HG02885 (cell line): Measurements from ENCODE around the gene POLN.
A peak's percentile ranks its signal among the peaks of the same experiment; 100 is the strongest.
"Not testable (repeated sequence)": the region's sequence is repeated elsewhere in the genome, so short reads cannot be mapped to it uniquely, and the experiment has no call there.

ENCODE experiments used
- ATAC-seq: cut with Tn5 transposase; IDR thresholded peaks from one replicate; pipeline ENCODE4 v1.9.1; 2021; ENCODE audit warnings: mild to moderate bottlenecking; ENCODE audit not compliant: unreplicated experiment, poor library complexity

Gene POLN

GRCh38 chr4:2047031-2047660 is 194.8 kb downstream of the POLN start:
- no peak for ATAC-seq

DNA sequence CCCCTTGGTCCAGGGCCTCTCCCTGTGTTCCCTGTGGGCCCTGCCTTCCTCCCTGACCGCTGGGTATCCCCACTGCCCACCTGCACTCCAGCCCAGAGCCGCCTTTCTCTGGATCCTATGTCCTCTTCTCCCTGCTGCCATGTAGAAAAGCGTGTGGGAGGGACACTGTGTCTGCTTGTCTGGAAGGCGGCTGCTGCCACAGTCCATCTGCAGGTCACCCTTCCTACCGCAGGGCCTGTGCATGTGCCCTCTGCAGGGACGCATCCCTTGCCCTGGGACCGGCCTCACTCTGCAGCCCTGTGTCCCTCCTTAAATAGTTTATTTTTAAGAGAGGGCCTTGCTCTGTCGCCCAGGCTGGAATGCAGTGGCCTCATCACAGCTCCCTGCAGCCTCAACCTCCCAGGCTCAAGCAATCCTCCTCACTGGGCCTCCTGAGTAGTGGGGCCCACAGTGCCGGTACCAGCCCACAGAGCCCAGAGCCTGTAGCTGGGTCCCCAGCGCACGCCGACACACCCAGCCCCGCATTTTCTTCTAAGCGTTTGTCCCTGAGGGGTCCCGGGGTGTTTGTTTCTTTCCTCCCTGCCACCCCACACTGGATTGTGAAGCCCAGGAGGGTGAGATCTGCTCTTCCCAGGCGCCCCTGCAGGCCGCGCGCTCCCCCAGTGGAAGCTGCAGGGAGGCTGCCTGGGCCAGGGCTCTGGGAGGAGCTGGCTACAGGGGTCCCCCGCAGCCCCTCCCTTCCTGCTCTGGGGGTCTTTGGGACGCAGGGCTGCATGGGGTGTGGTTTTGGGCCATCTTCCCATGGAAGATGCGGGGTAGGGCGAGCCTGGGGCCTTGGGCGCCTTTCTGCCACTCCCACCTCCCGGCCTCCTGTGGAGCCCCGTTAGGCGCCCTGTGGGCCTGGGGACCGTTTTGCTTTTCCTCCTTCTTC is 195.6 kb downstream of the POLN start:
- no peak for ATAC-seq

- ATAC-seq = no peak
Observed at GRCh38 chr4:2045518-2045951, 196.4 kb downstream of the POLN start.

- no peak for ATAC-seq
Observed at GRCh38 chr4:2044542-2045517, 197.1 kb downstream of the POLN start.

GRCh38 chr4:2044119-2044485 is 197.8 kb downstream of the POLN start:
- no peak for ATAC-seq

DNA sequence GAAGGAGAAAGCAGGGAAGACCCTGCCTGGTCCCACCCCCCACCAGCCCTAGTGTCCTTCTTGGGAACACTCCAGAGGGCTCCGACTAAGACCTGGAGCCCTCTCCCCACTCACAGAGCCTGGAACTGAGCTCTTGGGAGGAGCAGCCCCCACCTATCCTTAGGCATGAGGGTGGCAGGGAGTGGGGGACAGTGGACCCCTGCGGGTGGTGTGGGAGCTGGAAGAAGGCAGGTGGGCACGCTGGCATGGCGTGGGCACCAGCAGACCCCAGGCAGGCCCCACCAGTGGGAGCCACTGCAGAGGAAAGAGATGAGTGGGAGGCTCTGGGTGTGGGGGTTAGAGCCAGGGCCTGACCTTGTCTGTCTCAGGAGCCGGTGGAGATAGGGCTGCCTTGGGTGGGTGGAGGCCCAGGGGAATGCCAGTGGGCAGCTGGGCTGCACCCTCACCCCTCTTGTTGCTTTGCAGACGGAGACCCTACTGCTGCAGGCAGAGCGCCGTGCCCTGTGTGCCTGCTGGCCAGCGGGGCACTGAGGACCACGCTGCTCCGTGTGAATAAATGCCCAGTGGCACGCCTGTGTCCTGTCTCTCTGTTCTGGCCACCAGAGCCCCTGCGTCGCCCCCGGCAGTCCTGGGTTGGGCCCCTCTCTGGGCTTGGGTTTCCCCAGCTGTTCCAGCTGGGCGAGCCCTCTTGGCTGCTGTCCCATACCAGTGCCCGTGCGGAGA is 198.4 kb downstream of the POLN start:
- no peak for ATAC-seq

GRCh38 chr4:2042947-2043395 is 198.9 kb downstream of the POLN start:
- ATAC-seq = no peak

DNA sequence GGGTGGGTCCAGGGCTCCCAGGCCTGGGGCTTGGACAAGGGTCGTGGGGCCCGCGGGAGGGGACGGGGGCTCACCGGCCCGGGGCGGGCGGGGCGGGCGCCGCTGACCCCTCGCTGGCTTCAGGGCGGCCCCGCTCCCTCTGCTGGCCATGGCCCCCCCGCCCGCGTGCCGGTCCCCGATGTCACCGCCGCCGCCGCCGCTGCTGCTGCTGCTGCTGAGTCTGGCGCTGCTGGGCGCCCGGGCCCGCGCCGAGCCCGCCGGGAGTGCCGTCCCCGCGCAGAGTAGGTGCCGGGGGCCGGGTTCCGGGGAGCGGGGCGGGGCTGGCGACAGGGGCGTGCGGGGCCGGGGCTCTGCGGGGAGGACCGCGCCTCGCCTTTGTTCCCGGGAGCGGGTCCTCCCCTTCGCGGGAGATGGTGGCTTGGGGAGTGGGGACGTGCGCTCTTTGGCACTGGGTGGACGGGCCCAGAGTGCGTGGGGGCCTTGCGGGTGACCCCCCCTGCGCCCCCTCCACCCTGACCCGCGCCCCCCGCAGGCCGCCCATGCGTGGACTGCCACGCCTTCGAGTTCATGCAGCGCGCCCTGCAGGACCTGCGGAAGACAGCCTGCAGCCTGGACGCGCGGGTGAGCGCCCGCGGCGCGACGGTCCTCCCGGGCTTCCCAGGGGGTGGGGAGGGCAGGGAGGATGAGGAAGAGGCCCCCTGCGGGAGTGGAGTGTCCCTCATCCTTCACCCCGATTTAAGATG is 199.5 kb downstream of the POLN start:
- ATAC-seq = peak; percentile 33

DNA sequence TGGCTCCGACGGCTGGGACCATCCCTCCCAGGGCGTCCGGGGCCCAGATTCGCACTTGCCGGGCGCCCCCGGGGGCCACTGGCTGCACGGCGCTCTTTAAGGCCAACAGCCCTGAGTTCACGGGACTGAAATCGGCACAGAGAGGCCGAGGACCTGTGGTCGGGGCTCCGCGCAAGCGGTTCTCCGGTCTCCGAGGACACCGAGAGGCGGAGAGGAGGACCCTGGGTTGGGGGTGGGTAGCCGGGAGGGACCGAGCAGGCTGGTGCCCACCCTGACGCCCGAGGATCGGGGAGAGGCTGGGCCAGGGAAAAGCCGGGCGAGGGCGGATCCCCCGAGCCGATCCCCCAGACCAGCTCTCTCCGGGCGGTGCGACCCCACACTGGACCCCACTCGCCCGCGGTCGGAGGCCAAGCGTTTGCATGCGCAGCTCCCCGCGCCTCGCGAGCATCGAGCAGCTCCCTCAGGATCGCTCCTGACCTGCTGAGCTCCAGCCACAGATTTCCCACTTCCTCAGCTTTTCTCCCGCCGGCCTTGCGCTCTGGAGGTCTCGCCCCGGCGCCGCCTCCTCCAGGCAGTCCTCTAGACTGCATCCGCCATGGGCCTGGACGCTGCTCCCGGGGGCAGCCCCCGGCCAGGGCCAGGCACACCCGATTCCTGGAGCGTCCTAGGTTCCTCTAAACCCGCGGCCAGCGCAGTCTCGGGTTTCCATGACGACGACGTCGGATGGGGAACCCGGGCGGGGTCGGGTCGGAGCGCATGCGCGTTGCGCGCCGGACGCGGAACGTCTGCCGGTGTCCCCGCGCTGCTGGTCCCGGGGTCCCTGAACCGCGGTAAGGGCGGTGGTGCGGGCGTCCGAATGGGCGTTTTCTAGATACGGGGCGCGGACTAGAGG is 200.4 kb downstream of the POLN start:
- peak; percentile 81 for ATAC-seq

DNA sequence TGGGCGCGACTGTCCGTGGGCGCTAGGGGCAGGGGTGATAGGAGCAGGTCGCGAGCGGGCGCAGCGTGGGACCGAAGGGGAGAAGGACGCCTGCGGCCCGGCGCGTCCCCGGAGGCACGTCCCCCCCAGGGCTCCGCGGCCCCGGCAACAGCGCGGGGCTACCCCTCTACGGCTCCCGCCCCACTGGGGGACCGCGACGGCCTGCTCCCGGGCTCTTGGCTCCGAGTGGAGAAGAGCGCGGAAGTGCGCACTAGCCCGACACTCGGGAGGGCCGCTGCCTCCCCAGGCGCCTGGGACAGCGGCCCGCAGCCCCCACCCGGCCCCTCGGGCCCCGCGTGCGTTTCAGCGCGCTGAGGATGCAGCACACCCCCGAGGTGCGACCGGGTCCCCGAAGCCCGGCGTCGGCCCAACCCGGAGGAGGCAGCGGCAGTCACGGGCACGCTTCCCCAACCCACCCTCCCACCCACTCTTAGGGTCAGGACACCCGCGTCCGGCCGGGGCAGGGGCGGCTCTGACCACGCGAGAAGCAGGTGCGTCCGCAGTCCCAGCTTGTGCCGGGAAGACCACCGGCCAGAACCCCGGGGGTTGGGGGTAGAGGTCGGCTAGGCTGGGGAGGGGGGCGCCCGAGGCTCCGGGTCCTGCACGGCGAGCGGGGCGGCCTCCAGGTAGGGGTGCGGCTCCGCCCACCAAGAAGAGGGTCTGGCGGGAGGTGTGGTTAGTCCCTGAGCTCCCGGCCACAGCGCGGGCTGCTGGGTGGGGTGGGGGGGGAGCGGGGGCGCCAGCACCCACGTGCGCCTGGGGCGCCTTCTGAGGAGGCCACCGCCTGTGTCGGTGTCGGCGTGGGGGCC is 201.3 kb downstream of the POLN start:
- no peak for ATAC-seq

- no peak for ATAC-seq
Observed at GRCh38 chr4:2036866-2037265, 205.1 kb downstream of the POLN start.

DNA sequence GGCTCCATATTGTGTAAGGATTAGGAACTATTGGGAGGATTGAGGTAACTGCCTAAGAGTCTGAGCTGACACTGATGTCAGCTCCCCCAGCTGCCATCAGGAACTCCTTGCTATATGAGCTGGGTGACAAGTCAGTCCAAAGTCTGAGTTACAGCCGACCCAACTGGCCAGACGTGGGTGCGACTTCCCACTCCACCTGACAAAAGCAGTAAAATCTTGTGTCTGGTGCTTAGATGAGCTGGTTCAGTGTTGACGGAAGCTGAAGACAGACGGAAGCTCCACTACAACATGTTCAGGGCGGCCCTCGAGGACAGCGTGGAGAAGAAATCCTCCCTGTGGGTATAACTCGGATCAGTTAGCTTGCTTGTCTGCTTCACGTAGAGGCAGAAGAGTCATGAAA is 205.6 kb downstream of the POLN start:
- no peak for ATAC-seq

GRCh38 chr4:2031161-2031560 is 210.8 kb downstream of the POLN start:
- not testable (repeated sequence) for ATAC-seq

DNA sequence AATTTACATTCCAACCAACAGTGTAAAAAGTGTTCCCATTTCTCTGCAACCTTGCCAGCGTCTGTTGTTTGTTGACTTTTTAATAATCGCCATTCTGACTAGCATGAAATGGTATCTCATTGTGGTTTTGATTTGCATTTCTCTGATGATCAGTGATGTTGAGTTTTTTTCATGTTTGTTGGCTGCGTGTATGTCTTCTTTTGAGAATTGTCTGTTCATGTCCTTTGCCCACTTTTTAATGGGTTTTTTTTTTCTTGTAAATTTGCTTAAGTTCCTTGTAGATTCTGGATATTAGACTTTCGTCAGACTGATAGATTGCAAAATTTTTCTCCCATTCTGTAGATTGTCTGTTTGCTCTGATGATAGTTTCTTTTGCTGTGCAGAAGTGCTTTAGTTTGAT is 214.8 kb downstream of the POLN start:
- not testable (repeated sequence) for ATAC-seq

DNA sequence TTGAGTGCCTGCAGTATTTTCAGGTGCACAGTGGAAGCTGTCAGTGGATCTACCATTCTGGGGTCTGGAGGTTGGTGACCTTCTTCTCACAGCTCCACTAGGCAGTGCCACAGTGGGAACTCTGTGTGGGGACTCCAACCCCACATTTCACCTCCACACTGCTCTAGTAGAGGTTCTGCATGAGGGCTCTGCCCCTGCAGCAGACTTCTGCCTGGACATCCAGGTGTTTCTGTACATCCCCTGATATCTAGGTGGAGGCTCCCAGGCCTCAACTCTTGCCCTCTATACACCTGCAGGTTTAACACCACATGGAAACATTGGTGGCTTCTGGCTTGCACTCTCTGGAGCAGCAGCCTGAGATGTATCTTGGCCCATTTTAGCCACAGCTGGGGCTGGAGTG is 216.1 kb downstream of the POLN start:
- ATAC-seq = no peak

- ATAC-seq = no peak
Observed at GRCh38 chr4:2024683-2025082, 217.2 kb downstream of the POLN start.
